Mucosa of gallbladder (tissue), 1 donor: ENCODE data around the gene ZNF467. TPM values are rescaled to one million over a fixed set of nuclear protein-coding genes. Genes with fewer than 3 reads are reported as not detected.

Experiments
- DNase-seq: peaks from one replicate; pipeline ENCODE4 v3.0.0-alpha.2; 2020; ENCODE audit warnings: low spot score
- total RNA-seq: library from RNA; stranded (reverse); gene quantifications from one replicate; pipeline ENCODE4 v1.2.1, GENCODE V29; 2021
- donor health status: DM: no; HTN: no; CAD: no.

ZNF467 gene
- total RNA-seq, 1 donor from 2014 or later: 31.1 TPM

GRCh38 chr7:149728491-149729375, 44.7 kb downstream of the ZNF467 start:
- DNase-seq: no peak

DNA sequence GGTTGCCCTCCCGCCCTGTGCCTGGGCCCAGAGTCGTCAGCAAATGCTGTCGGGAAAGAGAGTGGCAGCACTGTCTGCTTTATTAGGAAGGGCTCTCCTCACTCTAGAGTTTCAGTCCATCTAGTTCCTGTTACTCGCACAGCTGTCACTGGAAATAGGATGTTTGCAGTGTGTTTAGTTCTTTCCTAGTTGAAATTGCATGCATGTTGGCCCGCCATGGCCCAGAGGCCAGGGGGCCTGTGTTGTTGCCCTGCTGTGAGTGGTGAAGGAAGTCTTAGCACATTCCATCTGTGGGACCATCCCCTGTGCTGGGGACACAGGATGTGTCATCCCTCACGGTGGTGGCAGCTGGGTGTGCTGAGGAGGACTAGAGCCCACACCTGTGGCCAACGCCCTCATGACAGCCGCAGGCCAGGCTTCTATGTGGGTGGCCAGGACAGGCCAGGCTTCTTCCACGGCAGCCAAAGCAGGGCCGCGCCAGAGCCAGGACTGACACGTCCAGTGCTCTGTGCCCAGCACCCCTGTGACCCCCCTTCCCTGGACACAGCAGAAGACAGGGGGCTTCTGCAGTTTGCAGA, 45.4 kb downstream of the ZNF467 start:
- no peak for DNase-seq

DNA sequence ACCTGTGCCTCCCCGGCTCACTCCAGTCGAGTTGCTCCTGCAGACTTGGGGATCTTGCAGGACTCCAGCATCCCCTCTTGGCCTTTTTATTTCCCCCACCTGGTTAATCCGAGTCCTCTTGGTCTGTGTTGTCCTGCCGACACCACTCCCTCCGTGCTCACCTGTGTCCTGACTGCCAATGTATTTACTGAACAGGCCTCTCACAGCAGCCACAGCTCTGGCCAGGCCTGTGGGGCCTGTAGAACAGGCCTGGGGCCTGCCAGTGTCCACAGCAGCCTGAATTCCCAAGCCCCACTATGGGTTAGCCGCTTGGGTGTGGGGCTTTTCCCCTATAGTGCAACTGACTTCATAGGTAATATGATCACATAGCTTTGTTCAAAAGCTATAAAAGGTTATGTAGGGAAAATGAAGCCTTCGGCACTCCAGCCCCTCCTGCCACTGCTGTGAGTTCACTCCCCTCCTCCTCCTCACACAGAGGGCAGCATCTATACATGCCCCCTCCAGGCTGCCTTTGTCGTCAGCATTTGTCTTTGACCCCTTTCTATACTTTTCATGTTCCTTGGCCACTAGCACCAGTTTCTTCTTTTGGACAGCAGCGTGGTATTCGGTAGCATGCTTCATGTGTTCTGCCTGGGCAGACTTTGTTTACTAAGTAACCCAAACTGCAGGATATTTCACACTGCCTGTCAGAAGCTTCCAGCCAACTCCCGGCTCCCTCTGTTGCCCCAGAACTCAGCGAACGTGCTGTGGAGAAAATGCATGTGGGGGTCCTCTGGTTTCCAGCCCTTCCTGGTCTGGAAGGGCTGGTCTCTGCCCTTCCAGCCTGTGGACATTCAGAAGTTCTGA, 46.1 kb downstream of the ZNF467 start:
- DNase-seq: no peak

DNA sequence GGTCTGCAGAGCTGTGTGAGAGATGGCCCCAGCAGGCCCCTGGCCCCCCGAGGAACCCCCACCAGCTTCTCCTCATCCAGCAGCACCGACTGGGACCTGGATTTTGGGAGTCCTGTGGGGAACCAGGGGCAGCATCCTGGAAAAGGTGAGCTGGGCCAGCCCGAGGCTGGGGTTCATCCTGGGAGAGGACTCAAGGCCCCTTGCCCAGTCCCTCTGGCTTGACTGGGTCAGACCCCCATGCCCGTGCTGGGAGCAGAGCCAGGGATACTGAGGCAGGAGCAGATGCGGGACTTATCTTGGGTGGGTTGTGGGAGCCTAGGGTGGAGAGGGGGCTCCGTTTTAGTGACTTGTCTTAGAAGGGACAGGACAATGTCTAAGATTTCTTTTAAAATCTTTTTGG, 47.5 kb downstream of the ZNF467 start:
- DNase-seq: no peak

- DNase-seq: no peak
These were observed 48.0 kb downstream of the ZNF467 start for GRCh38 chr7:149725426-149725821.

DNA sequence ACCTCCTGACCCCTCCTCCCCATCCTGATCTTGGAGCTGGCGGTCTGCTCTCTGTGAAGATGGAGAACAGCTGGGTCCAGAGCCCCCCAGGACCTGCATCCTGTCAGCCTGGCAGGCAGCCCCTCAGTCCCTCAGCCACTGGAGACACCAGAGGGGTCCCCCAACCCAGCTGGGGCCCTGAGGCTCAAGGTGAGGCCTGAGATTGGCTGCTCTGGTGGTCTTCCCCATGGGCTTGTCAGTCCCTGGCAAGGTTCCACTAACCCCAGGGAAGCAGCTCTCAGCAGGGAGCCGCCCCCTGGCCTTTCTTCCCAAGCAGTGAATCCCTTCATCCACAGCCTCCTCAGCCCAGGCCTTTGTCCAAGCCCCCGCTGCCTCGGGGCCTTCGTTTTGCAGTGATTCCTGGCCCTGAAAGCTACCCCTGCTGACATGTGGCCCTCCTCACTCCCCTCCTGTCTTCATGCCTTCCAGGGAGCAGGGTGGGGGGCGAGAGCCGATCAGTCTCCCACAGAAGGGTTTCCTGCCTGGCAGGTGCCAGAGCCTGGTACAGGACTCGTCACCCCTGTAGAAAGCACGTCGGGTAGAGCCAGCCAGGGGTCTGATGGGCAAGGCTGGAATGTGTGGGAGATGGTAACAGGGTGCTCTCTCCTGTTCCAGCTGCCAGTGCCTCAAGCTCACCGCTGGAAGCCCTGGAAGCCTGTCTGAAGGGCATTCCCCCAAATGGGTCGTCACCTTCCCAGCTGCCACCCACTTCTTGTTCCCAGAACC, 48.5 kb downstream of the ZNF467 start:
- DNase-seq: no peak

- no peak for DNase-seq
These were observed 49.4 kb downstream of the ZNF467 start for GRCh38 chr7:149723795-149724495.

- DNase-seq: no peak
These were observed 50.2 kb downstream of the ZNF467 start for GRCh38 chr7:149723082-149723767.

DNA sequence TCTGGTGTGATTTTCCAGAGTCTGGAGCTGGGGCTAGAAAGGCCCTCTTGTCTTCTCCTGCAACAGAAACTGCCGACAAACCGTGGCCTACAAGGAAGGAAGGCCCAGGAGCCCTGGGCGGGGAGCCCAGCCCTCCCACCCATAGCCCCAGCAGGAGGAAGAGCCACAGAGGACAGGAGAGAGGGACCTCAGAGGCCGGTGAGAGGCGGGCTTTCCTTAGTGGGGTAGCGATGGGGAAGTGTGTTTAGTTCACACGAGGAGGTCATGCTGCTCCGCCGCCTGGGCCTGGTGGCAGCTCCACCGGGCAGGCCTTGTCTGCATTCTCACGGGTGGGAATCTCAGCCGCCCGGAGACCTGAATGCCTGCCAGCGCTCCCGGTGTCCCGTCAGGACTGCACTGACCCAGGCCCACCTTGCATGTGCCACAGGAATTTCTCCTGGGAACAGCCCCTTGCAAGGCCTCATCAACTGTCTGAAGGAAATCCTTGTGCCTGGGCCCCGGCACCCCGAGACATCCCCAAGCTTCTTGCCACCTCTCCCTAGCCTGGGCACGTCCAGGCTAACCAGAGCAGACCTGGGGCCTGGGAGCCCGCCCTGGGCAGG, 50.9 kb downstream of the ZNF467 start:
- DNase-seq: no peak

GRCh38 chr7:149721084-149721601, 52.2 kb downstream of the ZNF467 start:
- DNase-seq: no peak

DNA sequence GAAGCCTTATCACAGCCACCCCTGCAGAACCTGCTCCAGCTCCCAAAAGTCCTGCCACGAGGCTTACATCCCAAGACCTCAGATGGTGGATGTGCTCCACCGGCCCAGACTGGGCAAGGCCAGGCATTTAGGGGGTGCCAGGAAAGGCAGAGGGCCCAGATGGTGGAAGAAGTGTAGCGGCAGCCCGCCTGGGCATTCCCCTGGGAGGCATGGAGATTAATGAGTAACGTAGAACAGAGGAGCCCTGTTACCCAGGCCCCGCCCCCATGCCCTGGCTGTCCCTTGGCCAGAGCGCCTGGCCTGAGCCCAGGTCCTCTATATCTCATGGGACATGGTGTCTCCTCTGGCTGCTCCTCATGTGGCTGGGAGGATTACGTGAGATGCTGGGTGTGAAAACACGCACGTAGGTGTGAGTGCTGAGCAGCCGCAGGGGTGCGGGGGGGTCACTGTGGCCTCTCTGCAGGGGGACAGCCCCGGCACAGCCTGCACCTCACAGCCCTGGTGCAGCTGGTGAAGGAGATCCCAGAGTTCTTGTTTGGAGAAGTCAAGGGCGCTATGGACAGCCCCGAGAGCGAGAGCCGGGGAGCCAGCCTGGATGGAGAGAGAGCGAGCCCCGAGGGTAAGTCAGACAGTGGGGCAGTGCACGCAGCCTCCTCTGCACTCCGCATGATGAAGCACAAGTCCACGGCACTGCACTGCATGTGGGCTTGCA, 52.9 kb downstream of the ZNF467 start:
- peak; percentile 68 for DNase-seq

DNA sequence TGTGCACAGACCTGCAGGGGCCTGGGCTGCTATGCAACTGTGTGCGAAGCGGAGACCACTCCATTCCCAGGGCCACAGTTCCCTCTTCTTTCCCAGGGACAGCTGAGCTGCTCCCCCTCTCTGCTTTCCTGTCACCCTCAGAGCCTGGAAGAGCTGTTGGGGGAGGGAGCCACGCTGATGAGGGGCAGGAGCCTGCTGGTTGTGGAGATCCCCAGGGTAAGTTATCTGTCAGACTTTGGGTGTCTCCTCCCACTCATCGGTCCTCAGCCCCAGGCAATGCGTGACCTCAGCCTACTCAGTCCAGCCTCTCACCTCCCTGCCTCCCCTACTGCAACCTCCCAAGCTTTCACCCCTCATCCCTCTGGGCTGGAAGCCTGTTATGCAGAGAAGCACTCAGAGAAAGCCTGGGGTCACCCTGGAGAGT, 53.5 kb downstream of the ZNF467 start:
- DNase-seq: no peak

DNA sequence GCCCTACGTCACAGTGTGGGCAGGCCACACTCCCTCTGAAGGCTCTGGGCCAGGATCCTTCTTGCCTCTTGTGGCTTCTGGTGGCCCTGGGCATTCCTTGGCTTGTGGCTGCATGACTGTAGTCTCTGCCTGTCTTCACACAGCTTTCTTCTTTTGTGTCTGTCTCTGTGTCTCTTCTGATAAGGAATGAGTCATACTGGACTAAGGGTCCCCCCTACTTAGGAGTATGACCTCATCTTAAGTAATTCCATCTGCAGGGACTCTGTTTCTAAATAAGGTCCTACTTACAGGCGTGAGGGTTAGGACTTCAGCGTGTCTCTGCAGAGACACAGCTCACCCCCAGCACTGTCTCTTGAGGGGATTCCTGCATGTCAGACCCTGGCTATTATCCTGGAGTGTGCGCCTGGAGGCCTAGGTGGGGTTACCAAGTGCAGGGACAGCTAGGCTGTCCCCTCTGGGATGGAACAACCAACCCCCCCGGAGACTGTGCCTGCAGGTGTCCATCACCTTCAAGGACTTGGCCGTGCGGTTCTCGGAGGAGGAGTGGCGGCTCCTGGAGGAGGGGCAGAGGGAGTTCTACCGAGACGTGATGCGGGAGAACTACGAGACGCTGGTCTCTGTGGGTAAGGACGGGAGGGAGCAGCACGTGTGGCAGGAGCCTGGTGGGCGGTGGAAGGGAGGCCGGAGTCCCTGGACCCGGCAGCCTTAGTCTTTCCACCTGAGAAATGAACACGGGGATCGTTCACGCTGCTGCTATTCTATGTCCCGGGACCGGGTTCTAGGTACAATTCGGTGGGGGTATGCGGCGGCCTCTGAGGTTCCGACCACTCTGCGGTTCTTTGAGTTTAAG, 54.1 kb downstream of the ZNF467 start:
- no peak for DNase-seq

- no peak for DNase-seq
These were observed 54.7 kb downstream of the ZNF467 start for GRCh38 chr7:149718730-149719049.

GRCh38 chr7:149717481-149717880, 55.9 kb downstream of the ZNF467 start:
- no peak for DNase-seq

DNA sequence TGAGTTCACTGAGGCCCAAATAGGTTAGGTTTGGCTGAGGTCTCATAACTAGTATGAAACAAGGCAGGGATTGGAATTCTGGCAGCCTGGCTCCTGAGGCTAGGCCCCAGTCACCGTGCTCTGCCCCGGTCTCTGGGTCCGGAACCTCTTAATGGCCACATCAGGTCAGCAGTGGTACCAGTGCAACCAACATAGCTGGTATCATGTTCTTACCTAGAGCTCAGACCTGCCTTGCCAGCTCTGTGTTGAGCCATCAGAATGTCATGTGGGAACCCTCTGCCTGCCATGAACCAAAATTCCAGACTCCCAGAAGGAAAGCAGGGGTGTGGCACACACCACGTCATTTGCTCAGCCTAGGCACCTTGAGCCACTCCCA, 56.5 kb downstream of the ZNF467 start:
- no peak for DNase-seq

GRCh38 chr7:149716007-149716931, 57.1 kb downstream of the ZNF467 start:
- DNase-seq: no peak
